ENCODE results near the gene RPL29.

DNA sequence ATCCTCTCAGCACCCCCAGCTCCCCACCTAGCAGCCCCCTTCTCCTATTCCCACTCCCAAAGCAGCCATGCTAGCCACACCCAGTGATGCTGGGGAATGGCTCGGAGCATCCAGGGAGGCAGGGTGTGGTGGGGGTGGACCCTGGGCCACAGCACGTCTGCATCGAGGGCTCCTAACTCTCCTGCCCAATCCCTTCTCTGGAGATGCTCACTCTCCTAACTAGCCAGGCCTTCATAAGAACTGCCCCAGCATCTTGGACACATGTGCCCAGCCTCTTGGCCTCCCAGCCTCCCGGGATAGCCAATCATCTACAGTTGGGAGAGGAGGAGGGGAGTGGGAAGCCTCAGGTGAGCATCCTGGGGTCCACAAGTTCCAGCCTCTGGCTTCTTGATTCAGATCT, 31.2 kb downstream of the RPL29 start:
- TF ChIP-seq CTCF (IDR thresholded peaks at IDR 0.05) (no peak), ZFX (IDR thresholded peaks at IDR 0.05; ENCODE audit: borderline replicate concordance) (no peak)

All from 22Rv1 (cell line).